K562 (cell line): ENCODE data around the gene LRRC43. TPM values are rescaled to one million over a fixed set of nuclear protein-coding genes. Genes with fewer than 3 reads are reported as not detected.

Experiments used
- CREBBP ChIP-seq: IDR thresholded peaks from one replicate; pipeline ENCODE4 v1.6.1; 2012; ENCODE audit warnings: low read depth, mild to moderate bottlenecking, control low read depth, inconsistent platforms, low read length
- FOXM1 ChIP-seq, 2 experiments: fragments of 450-650 bp in 1 of 2; sonication (generic) in 1 of 2; formaldehyde crosslinking in 1 of 2; IDR thresholded peaks; 2 replicates each; pipeline versions ENCODE4 v1.6.1 to v1.9.0; 2017 to 2022; ENCODE audit warnings: low read depth in 2 of 2, mild to moderate bottlenecking in 2 of 2, missing genetic modification reagents in 1 of 2, moderate library complexity in 1 of 2
- FOXO4 ChIP-seq: fragments of 450-650 bp; formaldehyde crosslinking; IDR thresholded peaks from 2 replicates; pipeline ENCODE4 v1.4.0; 2020; ENCODE audit warnings: mild to moderate bottlenecking, moderate library complexity
- HNRNPUL1 ChIP-seq: fragments of 200-400 bp; formaldehyde crosslinking; IDR thresholded peaks from 2 replicates; pipeline ENCODE4 v1.6.1; 2017; ENCODE audit warnings: low read length
- IRF2 ChIP-seq: sonication (generic); formaldehyde crosslinking; IDR thresholded peaks from 2 replicates; pipeline ENCODE4 v1.8.1; 2022; ENCODE audit warnings: mild to moderate bottlenecking, missing genetic modification reagents
- MEF2A ChIP-seq: IDR thresholded peaks from 2 replicates; pipeline ENCODE4 v1.6.1; 2011; ENCODE audit warnings: low read depth, mild to moderate bottlenecking, low read length, moderate library complexity; ENCODE audit not compliant: control insufficient read depth
- MEIS2 ChIP-seq: fragments of 450-650 bp; IDR thresholded peaks from 2 replicates; pipeline ENCODE4 v1.6.1; 2014; ENCODE audit warnings: mild to moderate bottlenecking; ENCODE audit not compliant: partially characterized antibody
- NFE2L1 ChIP-seq: fragments of 450-650 bp; IDR thresholded peaks from 2 replicates; pipeline ENCODE4 v1.6.1; 2016; ENCODE audit warnings: missing genetic modification characterization, low read depth, mild to moderate bottlenecking, missing compliant biosample characterization, moderate library complexity, borderline replicate concordance
- NFIC ChIP-seq: fragments of 450-650 bp; IDR thresholded peaks from 2 replicates; pipeline ENCODE4 v1.6.1; 2017; ENCODE audit warnings: mild to moderate bottlenecking, inconsistent platforms
- NFXL1 ChIP-seq: fragments of 450-650 bp; formaldehyde crosslinking; IDR thresholded peaks from 2 replicates; pipeline ENCODE4 v1.4.0; 2021; ENCODE audit warnings: mild to moderate bottlenecking
- PYGO2 ChIP-seq: fragments of 450-650 bp; IDR thresholded peaks from 2 replicates; pipeline ENCODE4 v1.6.1; 2016; ENCODE audit warnings: mild to moderate bottlenecking, missing genetic modification characterization, moderate library complexity, missing compliant biosample characterization
- RNF219 ChIP-seq: fragments of 250-450 bp; sonication (Bioruptor Pico); IDR thresholded peaks from 2 replicates; pipeline ENCODE4 v1.5.0; 2022; ENCODE audit warnings: mild to moderate bottlenecking
- TEAD1 ChIP-seq, 2 experiments: fragments of 450-650 bp in 1 of 2; sonication (generic) in 1 of 2; formaldehyde crosslinking; IDR thresholded peaks; 2 replicates each; pipeline versions ENCODE4 v1.4.0 to v1.8.0; 2020 to 2022; ENCODE audit warnings: mild to moderate bottlenecking in 2 of 2, missing genetic modification reagents in 1 of 2
- ZNF24 ChIP-seq: fragments of 450-650 bp; IDR thresholded peaks from 2 replicates; pipeline ENCODE4 v1.6.1; 2016
- ZNF3 ChIP-seq: fragments of 250-450 bp; sonication (Bioruptor Pico); IDR thresholded peaks from 2 replicates; pipeline ENCODE4 v1.5.0; 2021; ENCODE audit warnings: mild to moderate bottlenecking, moderate library complexity
- ZSCAN32 ChIP-seq: fragments of 450-650 bp; formaldehyde crosslinking; IDR thresholded peaks from 2 replicates; pipeline ENCODE4 v1.4.0; 2020; ENCODE audit warnings: mild to moderate bottlenecking, moderate library complexity
- polyA plus RNA-seq, 8 experiments: library from polyadenylated mRNA; depleted of rRNA in 4 of 8; stranded (reverse) in 5 of 8; unstranded in 3 of 8; fragments of >200 nt; fragmentation: Nextera tagmentation in 2 of 8; fragmentation: Illumina TruSeq in 1 of 8; extraction: Ambion mirVana in 2 of 8; extraction: Trizol in 1 of 8; gene quantifications; 2 replicates each; pipeline versions ENCODE4 v1.2.1 to v1.2.3, GENCODE V29; 2011 to 2014; ENCODE audit warnings: inconsistent platforms in 1 of 8, missing spikeins in 1 of 8
- total RNA-seq, 7 experiments: library from RNA; depleted of rRNA in 6 of 7; stranded (reverse); fragments of >200 nt in 6 of 7; fragmentation: Illumina TruSeq in 2 of 7; extraction: Trizol in 2 of 7; gene quantifications; 2 replicates each; pipeline versions ENCODE4 v1.2.1 to v1.2.3, GENCODE V29; 2011 to 2021; ENCODE audit warnings: low replicate concordance in 1 of 7
- TF ChIP-seq, protein P1 (sequence below): sonication (generic); formaldehyde crosslinking; IDR thresholded peaks from 2 replicates; pipeline ENCODE4 v1.8.0; 2023; ENCODE audit warnings: mild to moderate bottlenecking, missing genetic modification reagents
- TF ChIP-seq, protein P2 (sequence below): sonication (generic); formaldehyde crosslinking; IDR thresholded peaks from 2 replicates; pipeline ENCODE4 v1.8.0; 2022; ENCODE audit warnings: mild to moderate bottlenecking, missing genetic modification reagents, borderline replicate concordance

LRRC43 gene
- total and polyA plus RNA-seq, 9 of the 15 experiments (the other 6 are each of a cell fraction or from before 2014, with no cell fraction given): 0.19 TPM; not detected in 8

DNA sequence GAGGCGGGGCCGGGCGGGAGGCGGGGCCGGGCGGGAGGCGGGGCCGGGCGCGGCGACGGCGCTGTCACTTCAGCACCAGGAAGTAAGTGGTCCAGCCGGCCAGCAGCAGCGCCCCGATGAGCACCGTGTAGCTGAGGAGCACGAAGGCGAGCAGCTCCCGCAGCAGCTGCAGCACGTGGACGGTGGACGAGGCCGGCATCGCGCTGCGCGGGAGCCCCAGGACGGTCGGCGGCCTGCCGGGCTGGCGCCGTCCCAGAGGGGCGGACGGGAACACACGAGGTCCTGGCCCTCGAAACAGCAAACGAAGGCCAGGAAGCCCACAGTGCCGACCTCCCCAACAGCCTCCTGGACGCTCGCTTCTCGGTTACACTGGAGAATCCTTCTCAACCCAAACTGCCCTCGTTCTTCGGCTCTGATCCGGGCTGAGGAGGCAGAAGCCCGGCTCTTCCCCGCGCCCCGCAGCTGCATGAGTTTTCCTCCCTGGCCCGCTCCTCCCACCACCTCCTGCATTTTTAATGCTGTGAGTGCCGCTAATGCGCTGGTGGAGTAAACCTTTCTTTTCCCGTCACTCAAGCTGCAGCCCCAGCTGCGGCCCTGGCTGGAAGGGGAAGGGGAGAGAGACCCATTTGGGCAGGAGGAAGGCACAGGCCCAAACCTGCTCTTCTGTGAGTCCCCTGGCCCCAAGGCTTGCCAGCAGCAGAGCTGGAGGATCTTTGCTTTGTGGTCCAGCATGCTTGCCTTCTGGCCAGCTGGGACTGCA, 43.6 kb downstream of the LRRC43 start (continued):
- TF ChIP-seq IRF2 (CRISPR knock-in tag) (peak; percentile 85; the same call in 1 of the 2 replicates), MEIS2 (no peak), TEAD1 (CRISPR knock-in tag; IDR thresholded peaks at IDR 0.05) (peak; percentile 57 to 83; a peak in 2 of 4 replicates), ZNF3 (no peak), FOXO4 (CRISPR knock-in tag) (no peak), ZSCAN32 (CRISPR knock-in tag) (no peak), NFIC (peak; percentile 42; the same call in 1 of the 2 replicates), MEF2A (no peak), PYGO2 (tag) (no peak), NFXL1 (CRISPR knock-in tag) (no peak), FOXM1 (IDR thresholded peaks at IDR 0.05; ENCODE audit: low read depth) (no peak), FOXM1 (CRISPR knock-in tag; IDR thresholded peaks at IDR 0.05; ENCODE audit: low read depth) (peak; percentile 94), RNF219 (no peak), CREBBP (no peak), ZNF24 (peak; percentile 60), HNRNPUL1 (no peak), NFE2L1 (no peak)
- TF ChIP-seq, protein P1, sequence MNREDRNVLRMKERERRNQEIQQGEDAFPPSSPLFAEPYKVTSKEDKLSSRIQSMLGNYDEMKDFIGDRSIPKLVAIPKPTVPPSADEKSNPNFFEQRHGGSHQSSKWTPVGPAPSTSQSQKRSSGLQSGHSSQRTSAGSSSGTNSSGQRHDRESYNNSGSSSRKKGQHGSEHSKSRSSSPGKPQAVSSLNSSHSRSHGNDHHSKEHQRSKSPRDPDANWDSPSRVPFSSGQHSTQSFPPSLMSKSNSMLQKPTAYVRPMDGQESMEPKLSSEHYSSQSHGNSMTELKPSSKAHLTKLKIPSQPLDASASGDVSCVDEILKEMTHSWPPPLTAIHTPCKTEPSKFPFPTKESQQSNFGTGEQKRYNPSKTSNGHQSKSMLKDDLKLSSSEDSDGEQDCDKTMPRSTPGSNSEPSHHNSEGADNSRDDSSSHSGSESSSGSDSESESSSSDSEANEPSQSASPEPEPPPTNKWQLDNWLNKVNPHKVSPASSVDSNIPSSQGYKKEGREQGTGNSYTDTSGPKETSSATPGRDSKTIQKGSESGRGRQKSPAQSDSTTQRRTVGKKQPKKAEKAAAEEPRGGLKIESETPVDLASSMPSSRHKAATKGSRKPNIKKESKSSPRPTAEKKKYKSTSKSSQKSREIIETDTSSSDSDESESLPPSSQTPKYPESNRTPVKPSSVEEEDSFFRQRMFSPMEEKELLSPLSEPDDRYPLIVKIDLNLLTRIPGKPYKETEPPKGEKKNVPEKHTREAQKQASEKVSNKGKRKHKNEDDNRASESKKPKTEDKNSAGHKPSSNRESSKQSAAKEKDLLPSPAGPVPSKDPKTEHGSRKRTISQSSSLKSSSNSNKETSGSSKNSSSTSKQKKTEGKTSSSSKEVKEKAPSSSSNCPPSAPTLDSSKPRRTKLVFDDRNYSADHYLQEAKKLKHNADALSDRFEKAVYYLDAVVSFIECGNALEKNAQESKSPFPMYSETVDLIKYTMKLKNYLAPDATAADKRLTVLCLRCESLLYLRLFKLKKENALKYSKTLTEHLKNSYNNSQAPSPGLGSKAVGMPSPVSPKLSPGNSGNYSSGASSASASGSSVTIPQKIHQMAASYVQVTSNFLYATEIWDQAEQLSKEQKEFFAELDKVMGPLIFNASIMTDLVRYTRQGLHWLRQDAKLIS (CRISPR knock-in tag): peak; percentile 76; the same call in 1 of the 2 replicates
- TF ChIP-seq, protein P2, sequence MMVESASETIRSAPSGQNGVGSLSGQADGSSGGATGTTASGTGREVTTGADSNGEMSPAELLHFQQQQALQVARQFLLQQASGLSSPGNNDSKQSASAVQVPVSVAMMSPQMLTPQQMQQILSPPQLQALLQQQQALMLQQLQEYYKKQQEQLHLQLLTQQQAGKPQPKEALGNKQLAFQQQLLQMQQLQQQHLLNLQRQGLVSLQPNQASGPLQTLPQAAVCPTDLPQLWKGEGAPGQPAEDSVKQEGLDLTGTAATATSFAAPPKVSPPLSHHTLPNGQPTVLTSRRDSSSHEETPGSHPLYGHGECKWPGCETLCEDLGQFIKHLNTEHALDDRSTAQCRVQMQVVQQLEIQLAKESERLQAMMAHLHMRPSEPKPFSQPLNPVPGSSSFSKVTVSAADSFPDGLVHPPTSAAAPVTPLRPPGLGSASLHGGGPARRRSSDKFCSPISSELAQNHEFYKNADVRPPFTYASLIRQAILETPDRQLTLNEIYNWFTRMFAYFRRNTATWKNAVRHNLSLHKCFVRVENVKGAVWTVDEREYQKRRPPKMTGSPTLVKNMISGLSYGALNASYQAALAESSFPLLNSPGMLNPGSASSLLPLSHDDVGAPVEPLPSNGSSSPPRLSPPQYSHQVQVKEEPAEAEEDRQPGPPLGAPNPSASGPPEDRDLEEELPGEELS (CRISPR knock-in tag): peak; percentile 86; the same call in 1 of the 2 replicates
